ENCODE data around the gene NBL1. TPM values are rescaled to one million over a fixed set of nuclear protein-coding genes. Genes with fewer than 3 reads are reported as not detected.

The NBL1 gene
- total and polyA plus RNA-seq, 9 of the 15 experiments (the other 6 are each of a cell fraction or from before 2014, with no cell fraction given) = 0.10 to 3.7 (median 1.8) TPM; not detected in 1

- peak; percentile 84 for TF ChIP-seq REST (IDR thresholded peaks at IDR 0.05; ENCODE audit: borderline replicate concordance)
- TF ChIP-seq REST (CRISPR knock-in tag; IDR thresholded peaks at IDR 0.05; ENCODE audit: low read depth) = no peak
- TF ChIP-seq ZC3H4 (CRISPR knock-in tag; IDR thresholded peaks at IDR 0.05; ENCODE audit: borderline replicate concordance) = no peak
- TF ChIP-seq ZNF431 (CRISPR knock-in tag; IDR thresholded peaks at IDR 0.05) = no peak
- TF ChIP-seq SMARCC2 (IDR thresholded peaks at IDR 0.05; ENCODE audit: low read depth) = no peak
- no peak for TF ChIP-seq MCM3 (IDR thresholded peaks at IDR 0.05)
- TF ChIP-seq ZNF445 (CRISPR knock-in tag; IDR thresholded peaks at IDR 0.05; ENCODE audit: low read depth) = no peak
- no peak for TF ChIP-seq ATF6 (CRISPR knock-in tag; IDR thresholded peaks at IDR 0.05)
- TF ChIP-seq ZNF507 (tag; conservative IDR thresholded peaks at IDR 0.05) = no peak
- peak; percentile 91 to 98 for TF ChIP-seq RAD21 (CRISPR knock-in tag; conservative IDR thresholded peaks at IDR 0.05 in 1 of 2, IDR thresholded peaks at IDR 0.05 in 1 of 2)
- peak; percentile 95 for TF ChIP-seq SMC3 (conservative IDR thresholded peaks at IDR 0.05; ENCODE audit: insufficient read depth, low read depth, low read length)
- no peak for TF ChIP-seq BRCA1 (IDR thresholded peaks at IDR 0.05)
- no peak for TF ChIP-seq BRCA1 (CRISPR knock-in tag; IDR thresholded peaks at IDR 0.05)
- peak; percentile 98 for TF ChIP-seq STAG1 (CRISPR knock-in tag; IDR thresholded peaks at IDR 0.05; ENCODE audit: borderline replicate concordance)
- no peak for TF ChIP-seq SIN3B (IDR thresholded peaks at IDR 0.05; ENCODE audit: low read depth)
- TF ChIP-seq HNRNPH1 (optimal IDR thresholded peaks at IDR 0.05; ENCODE audit: low read depth, low read length) = no peak
- 0 out of 2 replicates have a peak, but pooled peaks have one; percentile 45 for TF ChIP-seq ZBTB26 (CRISPR knock-in tag; IDR thresholded peaks at IDR 0.05)
- no peak for TF ChIP-seq NR4A1 (CRISPR knock-in tag; IDR thresholded peaks at IDR 0.05)
- TF ChIP-seq NR4A1 (tag; IDR thresholded peaks at IDR 0.05) = 0 out of 2 replicates have a peak, but pooled peaks have one; percentile 25
These were observed 7.1 kb downstream of the NBL1 start (continued) for GRCh38 chr1:19651141-19651737.
